Activated CD4-positive, alpha-beta T cell treated with anti-CD3 and anti-CD28 coated beads, Interleukin-2, amount 50 U/mL, for 4 hours (primary cell): ENCODE data around the gene REL.
"Not testable (repeated sequence)": the region's sequence is repeated elsewhere in the genome, so short reads cannot be mapped to it uniquely, and the experiment has no call there.

Experiments used
- DNase-seq, 2 experiments: peaks; one replicate each; pipeline ENCODE4 v3.0.0-alpha.2; 2020

Gene REL

GRCh38 chr2:60926741-60927552 lies 45.6 kb downstream of the REL start:
- no peak for DNase-seq

DNA sequence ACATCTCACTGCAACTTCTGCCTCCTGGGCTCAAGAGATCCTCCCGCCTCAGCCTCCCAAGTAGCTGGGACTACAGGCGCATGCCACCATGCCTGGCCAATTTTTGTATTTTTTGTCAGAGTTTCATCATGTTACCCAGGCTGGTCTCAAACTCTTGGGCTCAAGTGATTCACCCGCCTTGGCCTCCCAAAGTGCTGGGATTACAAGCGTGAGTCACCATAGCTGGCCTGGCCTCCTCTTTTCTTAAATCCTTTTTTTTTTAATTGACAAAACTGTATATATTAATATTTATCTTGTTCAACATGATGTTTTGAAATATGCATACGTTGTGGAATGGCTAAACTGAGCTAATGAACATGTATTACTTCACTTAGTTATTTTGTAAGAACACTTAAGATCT lies 50.7 kb downstream of the REL start:
- not testable (repeated sequence) for DNase-seq

GRCh38 chr2:60932954-60933353 lies 51.6 kb downstream of the REL start:
- DNase-seq = no peak

- no peak for DNase-seq
Measured at GRCh38 chr2:60934165-60934722, 52.9 kb downstream of the REL start.

DNA sequence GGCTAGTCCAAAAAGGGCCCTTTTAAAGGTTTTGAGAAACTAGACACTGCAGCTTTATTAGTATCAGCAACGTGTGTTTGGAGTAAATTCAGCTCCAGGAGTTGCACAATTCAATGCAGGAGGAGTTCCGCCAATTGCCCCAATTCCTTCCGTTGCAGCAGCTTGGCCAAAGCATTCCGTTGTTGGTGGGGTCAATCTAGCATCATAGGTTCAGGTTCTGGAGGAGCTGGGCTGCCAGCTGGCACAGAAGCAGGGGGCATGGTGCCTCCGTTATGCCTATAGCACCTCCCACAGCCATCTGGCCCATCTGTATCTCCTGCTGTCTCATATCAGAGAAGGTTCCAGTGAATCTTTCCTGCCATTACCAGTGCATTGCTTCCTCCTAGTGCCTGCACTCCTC lies 55.4 kb downstream of the REL start:
- no peak for DNase-seq

GRCh38 chr2:60938301-60938700 lies 56.9 kb downstream of the REL start:
- DNase-seq = no peak

DNA sequence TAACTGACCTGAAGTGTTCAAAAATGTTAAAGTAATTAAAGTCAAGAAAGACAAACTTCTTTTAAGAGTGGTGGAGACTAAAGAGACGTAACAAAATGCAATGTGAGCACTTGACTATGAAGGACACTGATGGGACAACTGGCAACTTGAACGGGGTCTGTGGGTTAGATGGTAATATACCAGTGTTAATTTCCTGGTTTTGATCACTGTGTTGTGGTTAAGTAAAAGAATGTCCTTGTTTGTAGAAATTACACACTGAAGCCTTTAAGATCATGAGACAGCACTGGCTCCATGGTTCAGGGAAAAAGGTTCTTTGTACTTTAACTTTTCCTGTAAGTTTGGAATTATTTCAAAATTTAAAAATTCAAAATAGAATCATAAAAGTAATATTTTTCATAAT lies 58.2 kb downstream of the REL start:
- DNase-seq = no peak

GRCh38 chr2:60945341-60945740 lies 64.0 kb downstream of the REL start:
- DNase-seq = no peak

DNA sequence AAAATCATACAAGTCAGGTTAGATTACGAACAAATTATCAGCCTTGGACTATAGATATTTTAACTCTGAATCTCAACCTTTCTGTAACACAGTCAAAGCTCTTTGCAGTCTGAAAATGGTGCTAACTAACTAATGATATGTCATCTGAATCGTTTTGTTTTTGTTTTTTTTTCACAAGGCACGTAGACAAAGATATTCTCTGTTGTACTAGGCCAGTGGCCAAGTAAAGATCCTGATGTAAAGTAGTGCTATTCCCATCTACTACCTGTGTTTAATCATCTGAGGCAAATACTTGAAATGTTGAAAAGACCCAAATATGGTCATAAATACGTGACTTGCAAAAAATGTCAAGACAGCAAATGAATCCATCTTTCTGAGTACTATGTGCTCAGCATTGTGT lies 65.7 kb downstream of the REL start:
- no peak for DNase-seq

DNA sequence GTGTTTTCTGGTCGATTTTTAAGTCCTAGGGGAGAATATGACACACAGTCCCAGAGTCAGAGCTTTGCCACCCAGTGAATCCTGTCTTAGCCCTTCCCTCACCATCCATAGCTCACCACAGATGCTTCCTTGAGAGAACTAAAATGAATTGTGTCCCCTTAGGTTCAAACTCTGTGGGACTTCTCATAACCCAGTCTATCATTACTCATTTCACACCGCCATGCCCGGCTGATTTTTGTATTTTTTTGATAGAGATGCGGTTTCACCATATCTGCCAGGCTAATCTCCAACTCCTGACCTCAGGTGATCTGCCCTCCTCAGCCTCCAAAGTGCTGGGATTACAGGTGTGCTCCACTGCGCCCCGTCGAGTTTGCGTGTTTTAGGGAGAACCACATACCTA lies 66.8 kb downstream of the REL start:
- no peak for DNase-seq

GRCh38 chr2:60948926-60949579 lies 67.7 kb downstream of the REL start:
- DNase-seq = no peak

GRCh38 chr2:60954139-60954538 lies 72.8 kb downstream of the REL start:
- no peak for DNase-seq

- no peak for DNase-seq
Measured at GRCh38 chr2:60957224-60957623, 75.8 kb downstream of the REL start.

DNA sequence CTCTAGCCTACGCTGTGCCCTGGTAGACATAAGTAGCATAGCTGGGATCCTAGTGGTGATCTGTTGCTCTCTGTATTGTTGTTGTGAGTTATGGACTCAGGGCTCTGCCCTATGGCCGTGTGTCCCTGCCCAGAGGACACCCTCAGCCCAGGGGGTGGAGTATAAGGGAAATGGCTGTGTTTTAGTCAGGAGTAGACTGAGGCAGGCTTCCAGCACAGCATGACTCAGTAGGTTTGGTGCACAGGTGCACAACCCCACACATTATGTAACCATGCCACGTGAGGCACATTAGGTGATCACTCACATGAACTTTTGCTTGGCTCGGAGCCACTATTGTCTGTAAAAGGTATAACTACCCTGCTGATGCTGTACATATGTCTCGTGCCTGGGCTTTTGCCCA lies 76.3 kb downstream of the REL start:
- no peak for DNase-seq

DNA sequence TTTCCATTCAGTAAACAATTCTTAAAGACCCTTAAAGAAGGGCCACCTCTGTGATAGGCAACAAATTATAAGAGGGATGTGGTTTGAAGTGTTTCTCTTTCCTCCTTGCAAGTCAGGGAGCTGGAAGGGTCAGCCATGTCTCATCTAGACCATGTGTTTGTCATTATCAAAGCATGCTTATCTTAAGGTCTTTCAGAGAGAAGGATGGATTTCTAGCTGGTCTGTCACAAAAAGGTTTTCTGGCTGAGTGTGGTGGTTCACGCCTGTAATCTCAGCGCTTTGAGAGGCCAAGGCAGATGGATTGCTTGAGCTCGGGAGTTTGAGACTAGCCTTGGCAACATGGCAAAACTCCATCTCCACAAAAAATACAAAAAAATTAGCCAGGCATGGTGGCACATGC lies 77.0 kb downstream of the REL start:
- DNase-seq = no peak

GRCh38 chr2:60958800-60959199 lies 77.4 kb downstream of the REL start:
- DNase-seq = no peak

- no peak for DNase-seq
Measured at GRCh38 chr2:60959501-60959900, 78.1 kb downstream of the REL start.

DNA sequence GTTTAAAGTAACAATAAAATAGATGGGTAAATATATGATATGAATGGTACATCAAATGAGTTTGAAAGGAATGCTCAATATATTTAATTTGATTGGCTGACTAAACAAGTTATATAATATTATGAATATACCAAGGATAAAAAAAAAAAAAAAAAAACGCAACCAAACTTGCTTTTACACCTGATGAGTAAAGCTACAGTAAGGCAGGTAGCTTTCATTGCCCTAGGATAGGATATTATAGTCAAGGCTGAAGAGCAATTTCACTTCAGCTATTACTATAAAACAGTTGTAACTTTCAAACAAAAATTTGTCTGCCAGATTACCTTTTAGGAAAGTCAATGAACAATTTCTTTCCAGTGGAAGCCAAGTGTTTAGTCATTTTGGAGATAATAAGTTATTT lies 79.3 kb downstream of the REL start:
- DNase-seq = no peak

- no peak for DNase-seq
Measured at GRCh38 chr2:60961457-60961856, 80.1 kb downstream of the REL start.

DNA sequence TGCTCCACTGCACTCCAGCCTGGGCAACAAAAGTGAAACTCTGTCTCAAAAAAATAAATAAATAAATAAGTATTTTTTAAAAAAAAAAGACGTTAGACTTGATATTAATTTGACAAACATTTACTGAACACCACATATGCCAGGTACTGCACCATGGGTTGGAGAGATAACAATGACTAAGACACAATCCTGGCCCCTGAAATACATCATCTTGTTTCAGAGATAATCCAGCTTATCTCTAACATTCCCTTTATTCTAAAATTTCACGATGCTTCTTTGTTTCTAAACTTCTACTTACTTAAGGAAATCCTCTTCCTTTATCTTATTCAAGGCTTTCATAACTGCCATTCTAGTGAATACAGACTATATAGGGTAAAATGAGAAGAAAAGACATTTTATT lies 81.2 kb downstream of the REL start:
- DNase-seq = no peak

DNA sequence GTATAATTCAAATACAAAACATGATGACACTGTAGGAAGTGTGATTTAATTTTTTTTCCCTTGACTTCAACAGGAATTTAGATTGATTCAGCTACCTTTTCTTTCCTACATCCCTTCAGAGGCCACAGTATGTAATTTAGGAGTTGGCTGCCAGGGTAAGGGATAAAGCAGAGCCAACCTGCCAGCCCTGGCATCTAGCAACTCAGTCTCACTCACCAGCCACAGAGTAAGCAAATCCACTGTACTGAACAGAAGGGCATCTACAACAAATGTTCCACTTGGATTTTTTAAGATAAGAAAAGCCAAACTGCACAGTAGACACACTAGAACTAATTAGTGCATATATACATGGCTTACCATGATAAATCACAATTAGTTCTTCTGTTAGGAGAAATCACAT lies 81.8 kb downstream of the REL start:
- DNase-seq = no peak

- no peak for DNase-seq
Measured at GRCh38 chr2:60964651-60965498, 83.5 kb downstream of the REL start.

- no peak for DNase-seq
Measured at GRCh38 chr2:60965499-60965785, 84.1 kb downstream of the REL start.
